Left kidney (tissue), 2 donors: Measurements from ENCODE around the gene IDH3B. TPM values are rescaled to one million over a fixed set of nuclear protein-coding genes. Genes with fewer than 3 reads are reported as not detected.

Experiments used
- DNase-seq: peaks from one replicate; pipeline ENCODE4 v3.0.0-alpha.2; 2013
- polyA plus RNA-seq: library from polyadenylated mRNA; unstranded; fragments of 120-200 nt; gene quantifications from one replicate; pipeline ENCODE4 v1.2.1, GENCODE V29; 2013; ENCODE audit not compliant: insufficient read length

The IDH3B gene
- polyA plus RNA-seq, 1 donor, result 134 TPM

DNA sequence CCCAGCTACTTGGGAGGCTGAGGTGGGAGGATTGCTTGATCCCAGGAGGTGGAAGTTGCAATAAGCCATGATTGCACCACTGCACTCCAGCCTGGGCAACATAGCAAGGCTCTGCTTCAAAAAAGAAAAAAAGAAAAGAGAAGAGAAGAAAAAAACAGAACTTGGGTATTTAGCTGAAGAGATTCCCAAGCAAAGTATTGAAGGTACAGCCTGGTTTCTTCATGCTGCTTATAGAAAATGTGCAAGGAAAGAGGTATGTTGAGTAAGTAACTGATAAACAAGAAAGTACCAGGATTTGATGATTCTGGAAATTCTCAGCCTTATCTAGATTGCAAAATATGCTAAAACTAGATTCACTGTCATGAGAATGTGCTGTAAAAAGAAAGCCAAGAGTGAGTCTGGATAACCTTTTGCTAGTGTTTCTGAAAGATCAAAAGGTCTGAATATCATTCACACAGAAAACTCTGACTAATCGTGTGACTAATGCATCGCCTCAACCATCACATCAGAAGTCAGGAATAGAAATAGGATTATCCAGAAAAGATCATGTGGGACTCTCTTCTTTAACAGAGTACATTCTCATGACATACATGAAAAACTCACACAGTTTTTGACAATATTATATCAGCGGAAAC, 43.9 kb downstream of the IDH3B start:
- no peak for DNase-seq

- no peak for DNase-seq
Measured at GRCh38 chr20:2619337-2619736, 44.7 kb downstream of the IDH3B start.

DNA sequence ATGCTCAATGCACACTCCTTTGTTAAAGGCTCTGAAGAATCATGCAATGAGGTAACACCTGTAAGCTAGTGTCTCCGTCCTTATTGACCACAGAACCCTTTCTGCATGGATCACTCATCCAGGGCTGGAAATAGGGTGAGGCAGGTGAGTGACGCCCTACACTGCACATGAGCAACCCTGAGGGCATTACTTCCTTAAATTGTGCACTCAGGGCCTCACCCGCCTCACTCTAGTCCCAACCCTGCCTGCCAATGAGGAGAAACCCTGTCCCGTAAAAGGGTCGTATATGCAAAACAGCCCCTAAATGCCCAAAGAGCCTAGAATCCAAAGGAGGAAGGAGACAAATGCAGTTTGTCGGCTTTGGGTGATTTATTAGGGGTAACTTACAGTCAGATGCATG, 45.2 kb downstream of the IDH3B start:
- DNase-seq, result no peak

DNA sequence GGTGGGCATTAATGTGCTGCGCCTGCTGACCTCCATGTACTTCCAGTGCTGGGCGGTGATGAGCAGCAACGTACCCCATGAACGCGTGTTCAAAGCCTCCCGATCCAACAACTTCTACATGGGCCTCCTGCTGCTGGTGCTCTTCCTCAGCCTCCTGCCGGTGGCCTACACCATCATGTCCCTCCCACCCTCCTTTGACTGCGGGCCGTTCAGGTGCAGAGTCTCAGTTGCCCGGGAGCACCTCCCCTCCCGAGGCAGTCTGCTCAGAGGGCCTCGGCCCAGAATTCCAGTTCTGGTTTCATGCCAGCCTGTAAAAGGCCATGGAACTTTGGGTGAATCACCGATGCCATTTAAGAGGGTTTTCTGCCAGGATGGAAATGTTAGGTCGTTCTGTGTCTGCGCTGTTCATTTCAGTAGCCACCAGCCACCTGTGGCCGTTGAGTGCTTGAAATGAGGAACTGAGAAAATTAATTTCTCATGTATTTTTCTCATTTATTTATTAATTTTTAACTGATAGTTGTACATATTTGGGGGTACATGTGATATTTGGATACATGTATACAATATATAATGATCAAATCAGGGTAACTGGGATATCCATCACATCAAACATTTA, 46.8 kb downstream of the IDH3B start:
- DNase-seq, result no peak

DNA sequence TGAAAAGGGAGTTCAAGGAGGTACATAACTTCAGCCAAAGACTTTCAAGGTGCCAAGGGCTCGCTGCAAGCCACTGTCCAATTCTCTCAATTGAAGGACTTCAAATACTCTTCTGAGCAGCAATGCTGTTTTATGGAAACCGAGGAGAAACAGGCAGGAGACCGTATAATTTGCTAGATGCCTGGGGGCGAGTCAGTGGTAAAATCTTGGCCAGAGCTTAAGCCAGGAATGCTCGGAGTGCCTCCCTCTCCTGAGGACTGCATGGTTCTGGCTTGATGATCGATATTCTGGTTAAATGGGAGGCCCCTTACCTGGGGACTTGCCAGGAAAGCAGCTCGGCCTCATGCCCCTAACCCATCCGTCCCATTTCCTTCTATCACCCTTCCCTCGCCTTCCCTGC, 47.4 kb downstream of the IDH3B start:
- no peak for DNase-seq

- no peak for DNase-seq
Measured at GRCh38 chr20:2612073-2612472, 51.9 kb downstream of the IDH3B start.

GRCh38 chr20:2610941-2611720, 52.9 kb downstream of the IDH3B start:
- no peak for DNase-seq

DNA sequence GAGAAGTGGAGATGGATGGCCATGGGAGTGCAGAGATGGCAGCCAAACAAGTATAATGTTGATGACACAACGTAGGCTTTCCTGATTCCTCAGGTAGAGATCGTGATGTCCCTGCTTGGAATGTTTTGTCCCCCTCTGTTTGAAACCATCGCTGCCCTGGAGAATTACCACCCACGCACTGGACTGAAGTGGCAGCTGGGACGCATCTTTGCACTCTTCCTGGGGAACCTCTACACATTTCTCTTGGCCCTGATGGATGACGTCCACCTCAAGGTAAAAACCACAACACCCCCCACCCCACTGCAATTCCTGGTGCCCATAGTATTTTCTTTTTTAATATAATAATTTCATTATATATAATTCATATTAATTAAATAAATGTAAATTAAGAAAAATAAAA, 53.7 kb downstream of the IDH3B start:
- DNase-seq, result no peak

Other genes starting within 250 kb of the IDH3B start
- 125 TPM for gene SNRPB, start 193.4 kb downstream of the IDH3B start, polyA plus RNA-seq
- gene ZNF343, start 155.3 kb downstream of the IDH3B start, polyA plus RNA-seq, result 19.6 TPM
- gene TMC2, start 127.6 kb downstream of the IDH3B start, polyA plus RNA-seq, result 0.50 TPM
- gene NOP56, start 11.6 kb downstream of the IDH3B start, polyA plus RNA-seq, result 305 TPM
- 31.4 TPM for gene EBF4, start 28.6 kb upstream of the IDH3B start, polyA plus RNA-seq
- 224 TPM for gene CPXM1, start 136.4 kb upstream of the IDH3B start, polyA plus RNA-seq
- not detected for gene C20orf141, start 150.8 kb upstream of the IDH3B start, polyA plus RNA-seq
- gene TMEM239, start 152.1 kb upstream of the IDH3B start, polyA plus RNA-seq, result 0.03 TPM
- gene PCED1A, start 176.4 kb upstream of the IDH3B start, polyA plus RNA-seq, result 56.3 TPM
- gene VPS16, start 176.5 kb upstream of the IDH3B start, polyA plus RNA-seq, result 36.9 TPM
- 103 TPM for gene PTPRA, start 209.3 kb upstream of the IDH3B start, polyA plus RNA-seq